Naive thymus-derived CD4-positive, alpha-beta T cell (primary cell): ENCODE measurements around the gene GPHN. TPM values are rescaled to one million over a fixed set of nuclear protein-coding genes. Genes with fewer than 3 reads are reported as not detected.
A peak's percentile ranks its signal among the peaks of the same experiment; 100 is the strongest.

ENCODE experiments used
- ATAC-seq: fragments of 150-1000 bp; cut with Tn5 transposase; 2 replicates; pipeline ENCODE4 v1.10.0; 2021; ENCODE audit warnings: mild to moderate bottlenecking, moderate library complexity
- CTCF ChIA-PET: fragments of 350-600 bp; sonication (Branson Sonifier 250); formaldehyde crosslinking; loops from one replicate; lab custom pipeline; 2021; ENCODE audit warnings: antibody characterized with exemption; lab: Charles Lee
- POLR2A ChIA-PET: fragments of 350-600 bp; sonication (Branson Sonifier 250); formaldehyde crosslinking; loops from one replicate; lab custom pipeline; 2021; ENCODE audit warnings: antibody characterized with exemption, inconsistent platforms; lab: Charles Lee
- DNase-seq, 9 donors: peaks; one replicate each; pipeline versions ENCODE4 v3.0.0 to v3.0.0-alpha.2; 2020 to 2022; ENCODE audit warnings: mixed read lengths in 1 of 9
- H3K27ac ChIP-seq: one replicate; pipeline ENCODE4 v1.7.0; 2013; ENCODE audit warnings: mild to moderate bottlenecking, low read depth, low read length, moderate library complexity
- H3K27me3 ChIP-seq, 2 donors: one replicate each; pipeline ENCODE4 v1.7.0; 2013; ENCODE audit warnings: low read length in 2 of 2, mild to moderate bottlenecking in 2 of 2, moderate library complexity in 2 of 2; ENCODE audit not compliant: control insufficient read depth in 2 of 2, insufficient read depth in 2 of 2
- H3K36me3 ChIP-seq, 3 experiments: 1 replicate in 2 of 3; 2 replicates in 1 of 3; pipeline ENCODE4 v1.7.0; 2013; ENCODE audit warnings: low read length in 3 of 3, mild to moderate bottlenecking in 3 of 3, moderate library complexity in 1 of 3; ENCODE audit not compliant: insufficient read depth in 3 of 3, control insufficient read depth in 2 of 3
- H3K4me1 ChIP-seq, 2 donors: one replicate each; pipeline ENCODE4 v1.7.0; 2013; ENCODE audit warnings: low read length in 2 of 2, mild to moderate bottlenecking in 2 of 2, moderate library complexity in 1 of 2; ENCODE audit not compliant: control insufficient read depth in 2 of 2, insufficient read depth in 2 of 2
- H3K4me3 ChIP-seq: 2 replicates; pipeline ENCODE4 v1.7.0; 2013; ENCODE audit warnings: mild to moderate bottlenecking, low read length
- H3K9me3 ChIP-seq, 3 experiments: 1 replicate in 2 of 3; 2 replicates in 1 of 3; pipeline ENCODE4 v1.7.0; 2013; ENCODE audit warnings: low read length in 3 of 3; ENCODE audit not compliant: control insufficient read depth in 2 of 3
- H3K27ac Mint-ChIP-seq, 9 donors: one replicate each; pipeline ENCODE4 v1.8.0; 2020 to 2022; ENCODE audit warnings: mixed read lengths in 9 of 9, mild to moderate bottlenecking in 8 of 9, moderate library complexity in 5 of 9, inconsistent platforms in 2 of 9
- H3K27me3 Mint-ChIP-seq, 5 donors: one replicate each; pipeline ENCODE4 v1.8.0; 2021 to 2022; ENCODE audit warnings: mixed read lengths in 5 of 5, mild to moderate bottlenecking in 1 of 5
- H3K36me3 Mint-ChIP-seq, 5 donors: one replicate each; pipeline ENCODE4 v1.8.0; 2020 to 2022; ENCODE audit warnings: mixed read lengths in 5 of 5, mild to moderate bottlenecking in 3 of 5, inconsistent platforms in 1 of 5
- H3K4me1 Mint-ChIP-seq, 7 donors: one replicate each; pipeline ENCODE4 v1.8.0; 2020 to 2022; ENCODE audit warnings: mixed read lengths in 7 of 7, mild to moderate bottlenecking in 3 of 7, inconsistent platforms in 1 of 7
- H3K4me3 Mint-ChIP-seq, 10 donors: one replicate each; pipeline ENCODE4 v1.8.0; 2020 to 2022; ENCODE audit warnings: mild to moderate bottlenecking in 10 of 10, mixed read lengths in 10 of 10, moderate library complexity in 6 of 10, inconsistent platforms in 2 of 10
- H3K9me3 Mint-ChIP-seq, 11 donors: one replicate each; pipeline ENCODE4 v1.8.0; 2020 to 2022; ENCODE audit warnings: mixed read lengths in 11 of 11, mild to moderate bottlenecking in 4 of 11, inconsistent platforms in 1 of 11, moderate library complexity in 1 of 11
- intact Hi-C, 2 donors: fragments of 100-400 bp; cut with micrococcal nuclease; formaldehyde crosslinking; loops; one replicate each; pipeline ENCODE4 v1.15.1; 2023
- polyA plus RNA-seq, 2 donors: library from polyadenylated mRNA; unstranded; fragments of 300-500 nt; fragmentation: Illumina TruSeq; gene quantifications; one replicate each; pipeline ENCODE4 v1.2.3, GENCODE V29; 2021
- total RNA-seq, 6 experiments: library from RNA in 5 of 6; stranded (reverse) in 5 of 6; gene quantifications; 1 replicate in 5 of 6; 2 replicates in 1 of 6; pipeline ENCODE4 v1.2.3 and lab custom pipeline; 2021 to 2026

Gene GPHN
- total and polyA plus RNA-seq, 7 experiments from 2014 or later: 6.0 to 28.1 (median 14.3) TPM

DNA sequence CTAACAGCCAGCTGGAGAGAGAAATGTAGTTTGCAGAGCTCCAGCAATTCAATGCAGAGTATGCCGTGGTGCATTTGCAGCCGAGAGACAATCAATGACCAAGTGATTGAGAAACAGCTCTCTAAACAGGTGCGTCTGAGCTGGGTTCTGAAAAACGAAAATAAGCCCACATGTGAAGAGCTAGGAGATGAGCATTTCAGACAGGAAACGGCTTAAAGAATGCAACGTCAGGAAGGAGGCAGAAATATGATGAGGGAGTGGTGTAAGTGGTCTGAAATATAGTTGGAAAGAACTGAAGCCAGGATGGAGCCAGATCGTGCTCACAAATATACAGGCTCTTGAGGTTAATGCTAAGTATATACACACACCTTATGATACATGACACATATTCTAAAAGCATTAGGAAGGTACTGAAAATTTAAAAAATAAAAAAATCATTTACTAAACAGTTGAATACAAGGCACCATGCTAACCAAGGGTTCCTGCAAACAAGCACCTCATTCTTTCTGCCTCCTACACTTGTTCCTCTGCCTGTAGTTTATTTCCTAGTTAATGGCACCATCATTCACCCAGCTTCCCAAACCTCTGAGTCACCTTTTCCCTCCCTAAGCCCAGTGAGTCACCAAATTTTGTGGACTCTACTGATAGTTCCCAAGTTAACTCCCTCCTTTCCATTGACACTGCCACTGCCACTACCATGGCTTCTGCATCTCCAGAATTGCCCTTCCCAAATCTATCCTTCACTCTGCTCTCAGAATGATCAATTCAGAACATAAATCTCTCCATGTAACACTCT, 679.0 kb downstream of the GPHN start:
- no peaks in the 10 kb centered on the region for H3K27me3 ChIP-seq
- ChIA-PET POLR2A (no interaction called here), CTCF (interaction anchor here (1.2 kb wide), 1 partner anchor 15 kb away, joined by 3 read pairs; no protein-coding TSS in a partner anchor)
- no peaks in the 10 kb centered on the region for H3K9me3 ChIP-seq
- no peak overlapping the region for H3K4me3 ChIP-seq
- ATAC-seq: peak; percentile 36
- H3K36me3 Mint-ChIP-seq: peaks cover 0 to 7% (median 4%) of the 10 kb centered on the region in 5 donors
- DNase-seq: peak in 4 of 9 donors; percentile 3 to 22 (median 17)
- H3K4me1 Mint-ChIP-seq: peaks cover 0 to 10% (median 6%) of the 10 kb centered on the region in 7 donors
- peak overlapping the region; percentile 24 for H3K27ac ChIP-seq
- no peaks in the 10 kb centered on the region for H3K4me1 ChIP-seq
- H3K27me3 Mint-ChIP-seq: peaks cover 0 to 3% (median 0%) of the 10 kb centered on the region in 5 donors
- intact Hi-C loops: no loop called here
- no peak overlapping the region for H3K4me3 Mint-ChIP-seq
- no peaks in the 10 kb centered on the region for H3K36me3 ChIP-seq
- no peaks in the 10 kb centered on the region for H3K9me3 Mint-ChIP-seq
- no peak overlapping the region for H3K27ac Mint-ChIP-seq

DNA sequence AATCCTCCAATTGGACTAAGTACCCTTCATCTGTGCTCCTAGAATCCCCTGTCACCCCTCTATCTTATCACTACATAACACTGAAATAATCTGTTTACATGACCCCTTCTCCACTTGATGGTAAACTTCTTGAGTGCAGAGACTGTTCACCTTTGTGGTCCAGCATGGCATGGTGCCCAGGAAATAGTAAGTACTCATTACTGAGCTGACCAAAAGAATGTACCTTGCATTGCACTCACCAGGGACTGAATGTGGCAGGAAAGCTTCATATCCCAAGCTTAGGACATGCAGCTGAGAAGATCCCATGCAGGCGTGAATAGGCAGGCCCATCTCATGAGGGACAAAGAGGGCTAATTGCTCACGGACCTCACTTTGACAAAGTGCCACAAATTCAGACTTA, 679.9 kb downstream of the GPHN start:
- Mint-ChIP-seq H3K4me1 (peaks cover 0 to 10% (median 6%) of the 10 kb centered on the region in 7 donors), H3K4me3 (no peak overlapping the region), H3K36me3 (peaks cover 0 to 4% (median 0%) of the 10 kb centered on the region in 5 donors), H3K27me3 (peaks cover 0 to 5% (median 0%) of the 10 kb centered on the region in 5 donors), H3K9me3 (no peaks in the 10 kb centered on the region), H3K27ac (no peak overlapping the region)
- Histone ChIP-seq H3K27ac (no peak overlapping the region), H3K4me3 (no peak overlapping the region), H3K4me1 (no peaks in the 10 kb centered on the region), H3K27me3 (no peaks in the 10 kb centered on the region), H3K9me3 (no peaks in the 10 kb centered on the region), H3K36me3 (no peaks in the 10 kb centered on the region)
- ChIA-PET CTCF (interaction anchor here (1.2 kb wide), 1 partner anchor 16 kb away, joined by 3 read pairs; no protein-coding TSS in a partner anchor), POLR2A (no interaction called here)
- intact Hi-C loops: no loop called here
- no peak for ATAC-seq
- no peak for DNase-seq

- Histone ChIP-seq H3K27ac (no peak overlapping the region), H3K27me3 (no peaks in the 10 kb centered on the region), H3K9me3 (no peaks in the 10 kb centered on the region), H3K4me1 (no peaks in the 10 kb centered on the region), H3K4me3 (no peak overlapping the region), H3K36me3 (no peaks in the 10 kb centered on the region)
- CTCF ChIA-PET: no interaction called here
- peaks cover 0 to 5% (median 0%) of the 10 kb centered on the region in 5 donors for H3K27me3 Mint-ChIP-seq
- H3K36me3 Mint-ChIP-seq: peaks cover 0 to 4% (median 0%) of the 10 kb centered on the region in 5 donors
- H3K4me3 Mint-ChIP-seq: no peak overlapping the region
- no peaks in the 10 kb centered on the region for H3K9me3 Mint-ChIP-seq
- ATAC-seq (no peak), DNase-seq (no peak)
- H3K4me1 Mint-ChIP-seq: peaks cover 0 to 10% (median 6%) of the 10 kb centered on the region in 7 donors
- POLR2A ChIA-PET: no interaction called here
- intact Hi-C loops: no loop called here
- no peak overlapping the region for H3K27ac Mint-ChIP-seq
Measured at GRCh38 chr14:67188326-67188725, 680.4 kb downstream of the GPHN start.

DNA sequence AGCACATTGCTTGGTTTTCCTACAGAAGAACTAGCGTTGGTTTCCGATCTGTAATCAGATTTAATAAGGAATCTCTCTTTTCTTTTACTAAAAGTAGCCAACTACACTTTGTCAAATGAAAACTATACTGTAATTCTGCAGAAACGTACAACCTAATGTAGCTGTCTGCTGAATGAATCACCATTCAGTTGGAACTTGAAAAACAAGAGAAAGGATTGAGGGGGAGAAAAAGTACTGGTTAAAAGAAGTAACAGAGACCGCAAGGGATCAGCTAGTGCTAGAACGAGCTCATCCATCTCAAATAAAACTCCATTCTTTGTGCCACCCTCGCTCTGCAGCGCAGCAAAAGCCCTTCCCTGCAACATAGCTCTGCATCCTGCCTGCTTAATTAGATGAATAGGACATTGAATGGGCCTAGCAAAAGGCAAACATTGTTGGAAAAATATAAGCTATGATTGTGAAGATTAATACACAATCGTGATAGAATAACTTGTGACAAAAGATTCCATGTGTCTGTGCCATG, 683.9 kb downstream of the GPHN start:
- intact Hi-C loops: no loop called here
- ChIA-PET CTCF (no interaction called here), POLR2A (no interaction called here)

DNA sequence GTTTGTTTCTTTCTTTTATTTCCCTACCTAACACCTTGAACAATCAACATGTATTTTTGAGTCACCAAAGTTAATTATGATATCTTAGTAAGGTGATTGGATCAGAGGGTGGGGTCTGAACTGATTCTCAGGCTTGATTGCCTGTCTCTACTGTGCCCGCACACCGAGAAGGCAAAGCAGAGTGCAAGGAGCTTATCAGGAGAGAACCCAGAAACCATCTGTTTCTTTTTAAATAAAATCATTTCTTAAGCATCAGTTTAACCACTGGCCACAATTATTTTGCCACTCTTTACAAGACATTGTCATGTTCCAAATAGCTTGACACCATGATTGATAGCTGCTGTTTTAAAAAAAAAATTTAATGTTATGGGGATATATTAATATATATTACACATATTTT, 684.4 kb downstream of the GPHN start:
- Mint-ChIP-seq H3K9me3 (no peaks in the 10 kb centered on the region), H3K4me3 (no peak overlapping the region), H3K36me3 (no peaks in the 10 kb centered on the region), H3K27ac (no peak overlapping the region), H3K27me3 (peaks cover 0 to 5% (median 0%) of the 10 kb centered on the region in 5 donors), H3K4me1 (peaks cover 0 to 16% (median 5%) of the 10 kb centered on the region in 7 donors)
- DNase-seq: no peak
- H3K4me3 ChIP-seq: no peak overlapping the region
- no peak overlapping the region for H3K27ac ChIP-seq
- H3K27me3 ChIP-seq: no peaks in the 10 kb centered on the region
- no peaks in the 10 kb centered on the region for H3K36me3 ChIP-seq
- CTCF ChIA-PET: no interaction called here
- POLR2A ChIA-PET: no interaction called here
- no peaks in the 10 kb centered on the region for H3K9me3 ChIP-seq
- no peak for ATAC-seq
- intact Hi-C loops: no loop called here
- no peaks in the 10 kb centered on the region for H3K4me1 ChIP-seq

More for the DNA sequence above, 683.9 kb downstream of the GPHN start:
- H3K4me1 Mint-ChIP-seq: peaks cover 0 to 10% (median 5%) of the 10 kb centered on the region in 7 donors
- no peaks in the 10 kb centered on the region for H3K36me3 ChIP-seq
- peaks cover 0 to 5% (median 0%) of the 10 kb centered on the region in 5 donors for H3K27me3 Mint-ChIP-seq
- no peak overlapping the region for H3K4me3 Mint-ChIP-seq
- no peaks in the 10 kb centered on the region for H3K9me3 Mint-ChIP-seq
- H3K27me3 ChIP-seq: no peaks in the 10 kb centered on the region
- H3K27ac ChIP-seq: no peak overlapping the region
- no peaks in the 10 kb centered on the region for H3K36me3 Mint-ChIP-seq
- no peak for ATAC-seq
- H3K27ac Mint-ChIP-seq: no peak overlapping the region
- no peak for DNase-seq
- no peaks in the 10 kb centered on the region for H3K9me3 ChIP-seq
- no peak overlapping the region for H3K4me3 ChIP-seq
- H3K4me1 ChIP-seq: no peaks in the 10 kb centered on the region

DNA sequence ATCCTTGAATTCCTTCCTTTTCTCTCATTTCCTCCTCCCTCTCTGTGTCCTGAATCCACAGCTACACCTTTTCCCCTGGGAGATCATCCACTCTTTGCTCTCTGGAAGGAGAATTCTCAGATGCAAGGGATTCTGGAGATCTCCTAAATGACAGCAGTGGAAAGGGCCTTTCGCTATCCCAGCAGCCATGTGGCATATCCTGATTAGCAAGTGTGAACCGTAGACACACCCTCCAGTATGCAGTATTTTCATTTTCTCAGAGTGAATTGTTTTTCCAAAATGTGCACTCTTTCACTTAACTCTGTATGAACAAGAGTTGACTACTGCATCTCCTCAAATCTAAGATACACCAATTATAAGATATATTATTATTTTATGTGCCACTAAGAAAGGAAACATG, 687.3 kb downstream of the GPHN start:
- H3K4me1 Mint-ChIP-seq: peaks cover 0 to 11% (median 0%) of the 10 kb centered on the region in 7 donors
- ChIA-PET CTCF (no interaction called here), POLR2A (no interaction called here)
- H3K4me3 ChIP-seq: no peak overlapping the region
- intact Hi-C loops: no loop called here
- H3K9me3 Mint-ChIP-seq: no peaks in the 10 kb centered on the region
- ATAC-seq (no peak), DNase-seq (no peak)
- no peak overlapping the region for H3K27ac Mint-ChIP-seq
- no peaks in the 10 kb centered on the region for H3K36me3 ChIP-seq
- H3K9me3 ChIP-seq: no peaks in the 10 kb centered on the region
- no peaks in the 10 kb centered on the region for H3K27me3 ChIP-seq
- no peak overlapping the region for H3K27ac ChIP-seq
- H3K4me1 ChIP-seq: no peaks in the 10 kb centered on the region
- H3K27me3 Mint-ChIP-seq: peaks cover 0 to 5% (median 0%) of the 10 kb centered on the region in 5 donors
- no peak overlapping the region for H3K4me3 Mint-ChIP-seq
- H3K36me3 Mint-ChIP-seq: no peaks in the 10 kb centered on the region
